Measurements from ENCODE around the gene WFDC11. TPM values are rescaled to one million over a fixed set of nuclear protein-coding genes. Genes with fewer than 3 reads are reported as not detected.

WFDC11 gene
- total and polyA plus RNA-seq, 2 donors (not counting 3 experiments of a cell fraction or from before 2014, with no cell fraction given): not detected

- ChIA-PET POLR2A (no interaction called here), CTCF (no interaction called here)
- Histone ChIP-seq H3K4me1 (ENCODE audit: control insufficient read depth, extremely low read depth, insufficient read depth, low read length) (no peaks in the 10 kb centered on the region), H2AFZ (ENCODE audit: low read depth, low read length) (no peak within 1 kb of the TSS), H3K4me2 (ENCODE audit: insufficient read depth, low read length) (no peak within 1 kb of the TSS), H3K79me2 (ENCODE audit: control insufficient read depth, insufficient read depth, low read length) (no peaks in the 10 kb centered on the region), H3K27ac (ENCODE audit: insufficient read depth, low read depth, low read length) (no peak within 1 kb of the TSS), H3K9me3 (replicated peaks; ENCODE audit: control insufficient read depth, insufficient read depth, low read length) (no peaks in the 10 kb centered on the region), H3K36me3 (ENCODE audit: control insufficient read depth in 2 of 2, extremely low read depth in 1 of 2, insufficient read depth in 2 of 2, low read length in 2 of 2) (no peaks in the 10 kb centered on the region), H3K9me1 (replicated peaks; ENCODE audit: control insufficient read depth, extremely low read depth, insufficient read depth, low read length) (no peaks in the 10 kb centered on the region), H3K27me3 (ENCODE audit: control insufficient read depth in 2 of 2, insufficient read depth in 2 of 2, low read length in 2 of 2) (no peaks in the 10 kb centered on the region), H4K20me1 (replicated peaks; ENCODE audit: control insufficient read depth, extremely low read depth, insufficient read depth, low read length) (no peaks in the 10 kb centered on the region), H3K9ac (replicated peaks; ENCODE audit: extremely low read depth, insufficient read depth, low read length) (no peak within 1 kb of the TSS), H3K4me3 (replicated peaks in 1 of 3; ENCODE audit: insufficient read depth in 1 of 3, low read depth in 1 of 3, low read length in 3 of 3) (no peak within 1 kb of the TSS)
- intact Hi-C loops (cut with micrococcal nuclease) (no loop called here), dilution Hi-C loops (cut with MboI; ENCODE audit: extremely low pct_ligation_motif_present, low sequenced_read_pairs) (no loop called here)
- FAIRE-seq (no peak), DNase-seq (ENCODE audit: low read depth, low spot score) (no peak)
- no peak for TF ChIP-seq MYC (IDR thresholded peaks at IDR 0.05; ENCODE audit: low read depth, low read length)
- TF ChIP-seq EZH2 (IDR thresholded peaks at IDR 0.05; ENCODE audit: borderline replicate concordance, low read depth, low read length, severe bottlenecking): no peak
- no peak for TF ChIP-seq POLR2A (IDR thresholded peaks at IDR 0.05; ENCODE audit: low read depth, low read length)
- no peak for TF ChIP-seq CTCF (IDR thresholded peaks at IDR 0.05; ENCODE audit: extremely low read depth in 1 of 2, insufficient read depth in 1 of 2, low read depth in 1 of 2, low read length in 2 of 2)
- TF ChIP-seq POLR2AphosphoS5 (IDR thresholded peaks at IDR 0.05; ENCODE audit: insufficient read depth, low read depth, low read length): no peak
- TF ChIP-seq GATA2 (IDR thresholded peaks at IDR 0.05; ENCODE audit: insufficient read depth, insufficient read length, low read depth, low read length): no peak
- TF ChIP-seq JUN (IDR thresholded peaks at IDR 0.05; ENCODE audit: borderline replicate concordance, insufficient read depth, insufficient read length, low read depth): no peak
- TF ChIP-seq FOS (IDR thresholded peaks at IDR 0.05; ENCODE audit: borderline replicate concordance, insufficient read depth, low read length): no peak
- TF ChIP-seq, protein P1, sequence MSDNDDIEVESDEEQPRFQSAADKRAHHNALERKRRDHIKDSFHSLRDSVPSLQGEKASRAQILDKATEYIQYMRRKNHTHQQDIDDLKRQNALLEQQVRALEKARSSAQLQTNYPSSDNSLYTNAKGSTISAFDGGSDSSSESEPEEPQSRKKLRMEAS (IDR thresholded peaks at IDR 0.05; ENCODE audit: insufficient read depth, insufficient read length): no peak
- no TSS peak for BruUV-seq (replicated peaks)
Observed at GRCh38 chr20:45704969-45705637, 35.1 kb upstream of the WFDC11 start, which contains the start of gene WFDC10B. TSS of gene WFDC10B (minus strand) at chr20:45705019. CDS start at chr20:45685992, 19,027 bp downstream.

Measured in endothelial cell of umbilical vein (primary cell).